Upper lobe of left lung (tissue), 4 donors: ENCODE results near the gene SLC25A6.

ENCODE experiments used
- CTCF ChIP-seq, 6 experiments: fragments of 450-650 bp in 4 of 6; fragments of 200-600 bp in 2 of 6; sonication (generic) in 2 of 6; IDR thresholded peaks; one replicate each; pipeline ENCODE4 v1.5.1; 2016 to 2019; ENCODE audit warnings: antibody characterized with exemption in 6 of 6
- EP300 ChIP-seq, 4 donors: sonication (generic); formaldehyde crosslinking; IDR thresholded peaks; one replicate each; pipeline ENCODE4 v1.5.1; 2017; ENCODE audit warnings: antibody characterized with exemption in 4 of 4, control low read depth in 2 of 4

- TF ChIP-seq EP300 (IDR thresholded peaks at IDR 0.05) (peak in 2 of 4 donors; percentile 27 to 28), CTCF (IDR thresholded peaks at IDR 0.05) (no peak)
These were observed 55.5 kb downstream of the SLC25A6 start, which contains the start of gene IL3RA for GRCh38 chrX:1336331-1336943.
